NCI-H1930 (cell line): ENCODE data around the gene CREB5.

Source experiments
- DNase-seq, 2 experiments: peaks; one replicate each; lab custom pipeline; 2025; lab: John Stamatoyannopoulos, UW

Gene CREB5

GRCh38 chr7:28748346-28748745, 336.0 kb downstream of the CREB5 start:
- no peak for DNase-seq

GRCh38 chr7:28748933-28749584, 336.7 kb downstream of the CREB5 start:
- no peak for DNase-seq

GRCh38 chr7:28749638-28750037, 337.3 kb downstream of the CREB5 start:
- DNase-seq: no peak

GRCh38 chr7:28750981-28751380, 338.7 kb downstream of the CREB5 start:
- no peak for DNase-seq

- no peak for DNase-seq
These were observed 341.3 kb downstream of the CREB5 start for GRCh38 chr7:28753613-28754012.

- no peak for DNase-seq
These were observed 341.7 kb downstream of the CREB5 start for GRCh38 chr7:28754027-28754426.

- DNase-seq: no peak
These were observed 342.1 kb downstream of the CREB5 start for GRCh38 chr7:28754447-28754846.

- no peak for DNase-seq
These were observed 342.9 kb downstream of the CREB5 start for GRCh38 chr7:28755255-28755654.

GRCh38 chr7:28758186-28758585, 345.9 kb downstream of the CREB5 start:
- DNase-seq: no peak

- DNase-seq: no peak
These were observed 347.2 kb downstream of the CREB5 start for GRCh38 chr7:28759475-28759971.

- DNase-seq: no peak
These were observed 349.2 kb downstream of the CREB5 start for GRCh38 chr7:28761505-28761904.

- no peak for DNase-seq
These were observed 350.3 kb downstream of the CREB5 start for GRCh38 chr7:28762651-28763050.

- no peak for DNase-seq
These were observed 354.0 kb downstream of the CREB5 start for GRCh38 chr7:28766359-28766758.

- no peak for DNase-seq
These were observed 355.0 kb downstream of the CREB5 start for GRCh38 chr7:28767356-28767755.

- DNase-seq: no peak
These were observed 356.3 kb downstream of the CREB5 start for GRCh38 chr7:28768577-28769147.

- no peak for DNase-seq
These were observed 359.7 kb downstream of the CREB5 start for GRCh38 chr7:28771906-28772622.

- no peak for DNase-seq
These were observed 361.3 kb downstream of the CREB5 start for GRCh38 chr7:28773423-28774145.

GRCh38 chr7:28774261-28774988, 362.1 kb downstream of the CREB5 start:
- DNase-seq: peak; percentile 82 to 83

GRCh38 chr7:28776463-28777157, 364.3 kb downstream of the CREB5 start:
- no peak for DNase-seq

- DNase-seq: no peak
These were observed 366.5 kb downstream of the CREB5 start for GRCh38 chr7:28778786-28779185.

- DNase-seq: no peak
These were observed 367.6 kb downstream of the CREB5 start for GRCh38 chr7:28779954-28780353.
